ENCODE data around the gene FERD3L.
"Not testable (repeated sequence)": the region's sequence is repeated elsewhere in the genome, so short reads cannot be mapped to it uniquely, and the experiment has no call there.

The FERD3L gene, protein sequence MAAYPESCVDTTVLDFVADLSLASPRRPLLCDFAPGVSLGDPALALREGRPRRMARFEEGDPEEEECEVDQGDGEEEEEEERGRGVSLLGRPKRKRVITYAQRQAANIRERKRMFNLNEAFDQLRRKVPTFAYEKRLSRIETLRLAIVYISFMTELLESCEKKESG

DNA sequence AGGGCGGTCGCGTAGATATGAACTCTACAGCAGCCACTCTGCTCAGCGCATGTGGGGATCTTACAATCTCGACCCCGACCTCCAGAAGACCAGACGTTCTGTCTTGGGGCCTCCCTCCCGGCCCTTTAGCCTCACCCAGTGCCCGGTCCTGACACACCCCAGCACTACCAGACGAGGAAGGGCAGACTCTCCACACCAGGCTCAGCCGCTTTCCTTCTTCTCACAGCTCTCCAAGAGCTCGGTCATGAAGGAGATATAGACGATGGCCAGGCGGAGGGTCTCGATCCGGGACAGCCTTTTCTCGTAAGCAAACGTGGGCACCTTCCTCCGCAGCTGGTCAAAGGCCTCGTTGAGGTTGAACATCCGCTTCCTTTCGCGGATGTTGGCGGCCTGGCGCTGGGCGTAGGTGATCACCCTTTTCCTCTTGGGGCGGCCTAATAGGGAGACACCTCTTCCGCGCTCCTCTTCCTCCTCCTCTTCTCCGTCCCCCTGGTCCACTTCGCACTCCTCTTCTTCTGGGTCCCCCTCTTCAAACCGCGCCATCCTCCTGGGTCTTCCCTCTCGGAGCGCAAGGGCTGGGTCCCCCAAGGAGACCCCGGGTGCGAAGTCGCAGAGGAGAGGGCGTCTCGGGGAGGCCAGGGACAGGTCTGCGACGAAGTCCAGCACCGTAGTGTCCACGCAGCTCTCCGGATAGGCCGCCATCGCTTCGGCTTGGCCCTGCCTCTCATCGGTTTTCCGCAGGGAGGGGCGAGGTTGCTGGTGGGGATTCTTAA, at the start of gene FERD3L:
Gene FERD3L, minus strand, starts transcription at position 761 of the 773 bp plus-strand sequence. Its CDS starts 59 bp downstream, at position 702.
- DNase-seq = no peak

DNA sequence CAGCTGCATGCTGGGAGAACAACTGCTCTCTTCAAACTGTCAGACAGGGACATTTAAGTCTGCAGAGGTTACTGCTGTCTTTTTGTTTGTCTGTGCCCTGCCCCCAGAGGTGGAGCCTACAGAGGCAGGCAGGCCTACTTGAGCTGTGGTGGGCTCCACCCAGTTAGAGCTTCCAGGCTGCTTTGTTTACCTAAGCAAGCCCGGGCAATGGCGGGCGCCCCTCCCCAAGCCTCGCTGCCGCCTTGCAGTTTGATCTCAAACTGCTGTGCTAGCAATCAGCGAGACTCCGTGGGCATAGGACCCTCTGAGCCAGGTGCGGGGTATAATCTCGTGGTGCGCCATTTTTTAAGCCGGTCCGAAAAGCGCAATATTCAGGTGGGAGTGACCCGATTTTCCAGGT, 49.2 kb upstream of the FERD3L start:
- DNase-seq = not testable (repeated sequence)

DNA sequence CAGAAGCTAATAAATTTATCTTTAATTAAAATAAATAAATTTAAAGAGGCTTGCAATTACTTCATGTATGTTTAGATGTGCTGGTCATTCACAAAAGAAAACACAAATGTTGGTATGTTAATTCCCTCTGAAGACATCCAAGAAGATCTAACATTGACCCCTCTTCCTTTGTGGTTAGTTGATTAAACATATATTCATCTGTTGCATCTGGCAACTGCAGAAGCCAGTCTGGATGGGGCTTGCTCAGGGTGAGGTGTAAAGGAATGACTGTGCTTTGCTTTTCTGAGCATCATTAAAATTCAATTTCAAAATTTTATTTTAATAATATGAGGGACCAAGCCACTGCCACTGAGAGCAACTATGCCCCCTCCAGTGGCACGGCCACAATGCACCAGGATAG, 36.4 kb upstream of the FERD3L start:
- no peak for DNase-seq

DNA sequence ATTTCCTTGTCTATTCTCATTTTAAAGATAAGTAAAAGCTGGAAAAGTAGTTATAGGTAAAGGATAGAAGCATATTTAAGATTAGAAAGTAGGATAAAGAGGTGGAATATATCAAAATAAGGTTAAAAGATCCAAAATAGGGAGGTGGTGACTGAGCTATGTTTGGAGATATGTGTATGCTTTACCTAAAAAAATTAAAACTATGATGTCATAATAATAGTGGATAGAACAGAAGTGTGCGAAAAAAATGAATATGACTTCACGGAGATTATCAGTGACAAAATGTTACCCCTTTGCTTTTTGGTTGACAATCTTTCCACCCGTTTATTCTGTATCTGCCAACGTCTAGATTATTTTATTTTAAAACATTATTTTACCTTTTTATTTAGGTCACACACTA, 33.4 kb upstream of the FERD3L start:
- DNase-seq = no peak

DNA sequence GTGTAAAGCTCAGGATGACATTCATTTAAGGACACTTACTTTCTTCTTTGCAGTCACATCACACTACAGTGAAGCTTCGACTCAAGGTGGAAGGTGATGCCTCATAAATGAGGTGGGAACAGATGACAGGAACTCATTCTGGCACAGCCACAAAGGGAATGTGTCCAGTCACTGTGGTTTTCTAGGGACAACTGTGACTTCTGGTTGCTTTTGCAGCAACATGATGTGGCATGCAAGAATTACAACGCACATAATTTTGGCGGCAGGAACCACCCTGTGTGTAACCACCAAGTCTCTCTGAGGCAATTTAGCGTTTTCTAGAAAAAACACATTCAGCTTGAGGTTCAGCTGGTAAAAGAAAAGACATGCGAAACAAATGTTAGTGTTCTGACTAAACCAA, 32.0 kb upstream of the FERD3L start:
- DNase-seq = peak; percentile 60

DNA sequence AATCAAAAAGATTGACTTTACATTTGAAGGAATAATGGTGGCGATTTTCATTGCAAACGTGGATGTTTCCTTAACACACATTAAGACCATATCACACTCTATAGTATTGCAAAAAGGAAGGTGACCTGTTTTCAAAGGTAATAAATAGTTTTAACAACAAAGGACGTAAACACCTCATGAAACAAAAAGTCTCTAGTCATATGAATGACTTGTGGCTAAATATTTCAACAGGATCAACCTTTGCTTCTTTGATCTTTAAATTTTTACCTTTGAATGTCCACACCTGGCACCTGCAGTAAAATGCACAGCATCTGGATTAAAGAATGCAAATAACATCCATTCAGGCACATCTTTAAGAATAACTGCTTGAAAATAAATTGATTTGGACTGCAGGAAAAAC, 30.0 kb upstream of the FERD3L start:
- DNase-seq = no peak

DNA sequence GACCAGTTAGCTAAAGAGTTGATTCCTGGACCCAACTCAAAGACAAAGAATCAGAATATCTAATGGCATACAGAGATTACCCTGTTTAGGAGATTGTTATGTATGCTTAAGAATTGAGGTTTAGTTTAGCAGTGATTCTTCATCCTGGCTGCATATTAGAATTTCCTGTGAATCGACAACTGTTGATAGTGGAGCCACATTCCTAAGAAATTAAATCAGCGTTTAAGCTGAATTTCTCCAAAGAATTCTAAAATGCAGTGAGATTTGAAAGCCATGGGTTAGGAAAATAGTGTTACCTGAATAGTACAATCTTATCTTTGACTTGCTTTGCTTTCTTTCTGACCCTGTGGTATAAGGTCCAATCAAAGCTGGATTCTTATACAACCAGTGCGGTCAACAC, 16.4 kb upstream of the FERD3L start:
- DNase-seq = no peak

DNA sequence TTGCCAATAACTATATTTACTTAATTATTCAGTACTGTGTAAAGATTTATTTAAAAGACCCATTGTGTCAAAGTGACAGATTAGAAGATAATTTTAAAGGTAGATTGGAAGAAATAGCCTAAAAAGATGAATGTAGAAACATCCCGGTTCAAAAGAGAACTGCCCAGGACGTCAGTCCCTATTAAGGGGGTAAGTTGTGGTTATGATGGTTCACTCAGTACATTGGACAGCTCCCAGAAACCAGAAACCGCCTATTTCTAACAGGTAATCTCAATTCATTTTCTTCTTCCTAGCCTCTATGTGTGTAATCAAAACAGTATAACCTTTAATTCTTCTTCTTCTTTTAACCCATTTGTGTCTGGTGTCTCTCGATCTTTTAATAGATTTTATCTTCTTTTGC, 1.5 kb upstream of the FERD3L start:
- DNase-seq = no peak

DNA sequence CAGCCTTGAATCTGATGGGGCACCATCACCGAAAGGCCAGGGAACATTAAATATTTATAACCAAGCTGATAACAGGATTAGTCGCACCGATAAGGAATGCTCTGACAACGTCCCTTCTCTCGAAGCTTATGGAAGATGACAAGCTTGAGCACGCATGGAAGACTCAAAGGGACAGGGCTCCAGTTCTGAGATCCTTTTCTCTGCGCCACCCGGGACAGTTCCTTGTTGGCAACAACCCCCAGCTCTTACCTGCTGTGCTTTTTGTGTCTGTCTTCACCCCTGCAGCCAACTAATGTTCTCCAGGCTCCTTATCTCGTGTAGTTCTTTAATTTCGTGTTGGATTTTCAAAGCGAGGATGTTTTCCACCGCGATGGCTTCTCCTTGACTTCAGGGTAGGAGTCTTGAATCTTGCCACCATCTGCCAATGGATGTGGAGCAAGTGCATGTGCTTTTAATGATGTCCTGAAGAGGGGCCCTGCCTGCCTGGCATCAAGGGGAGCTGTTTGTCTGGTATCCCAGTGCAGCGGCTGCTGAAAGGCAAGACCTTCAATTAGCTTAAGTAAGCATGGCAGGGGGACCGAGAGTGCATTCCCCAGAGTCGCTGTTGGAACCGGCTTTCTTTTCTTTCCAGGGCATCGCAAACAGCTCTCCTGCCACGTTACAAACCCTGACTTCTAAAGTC, 354 bp upstream of the FERD3L start:
- no peak for DNase-seq

DNA sequence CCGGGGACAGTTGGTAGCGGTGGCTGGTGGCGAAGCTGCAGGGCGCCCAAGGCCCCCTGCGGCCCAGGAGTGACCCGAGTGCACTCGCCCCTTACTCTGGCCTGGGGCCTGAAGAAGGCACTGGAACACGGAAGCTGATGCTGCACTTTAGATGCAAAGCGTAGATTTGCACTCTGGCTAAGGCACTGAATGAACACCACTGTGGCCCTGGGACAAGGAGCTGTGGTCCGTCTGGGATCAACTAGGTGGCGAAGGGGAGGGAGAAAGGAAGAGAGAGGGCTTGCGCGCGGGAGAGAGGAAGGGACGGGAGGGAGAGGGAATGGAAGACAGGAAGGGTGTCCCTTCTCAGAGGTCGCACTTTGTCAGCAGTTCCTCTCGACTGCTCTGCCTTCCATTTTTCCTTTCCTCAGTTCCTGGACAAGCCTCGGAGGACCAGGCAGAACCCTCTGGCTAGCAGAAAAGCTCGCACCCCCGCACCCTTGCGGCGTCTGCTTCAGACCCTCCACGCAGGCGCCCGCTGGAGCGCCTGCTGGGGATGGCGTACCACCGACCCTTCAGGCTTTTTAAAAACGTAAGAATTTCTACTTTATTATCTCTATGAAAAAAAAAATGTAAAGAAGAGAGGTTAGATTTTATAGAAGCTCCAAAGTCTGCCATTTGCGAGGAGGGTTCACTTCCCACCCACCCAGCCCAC, 1.2 kb downstream of the FERD3L start:
- DNase-seq = no peak

DNA sequence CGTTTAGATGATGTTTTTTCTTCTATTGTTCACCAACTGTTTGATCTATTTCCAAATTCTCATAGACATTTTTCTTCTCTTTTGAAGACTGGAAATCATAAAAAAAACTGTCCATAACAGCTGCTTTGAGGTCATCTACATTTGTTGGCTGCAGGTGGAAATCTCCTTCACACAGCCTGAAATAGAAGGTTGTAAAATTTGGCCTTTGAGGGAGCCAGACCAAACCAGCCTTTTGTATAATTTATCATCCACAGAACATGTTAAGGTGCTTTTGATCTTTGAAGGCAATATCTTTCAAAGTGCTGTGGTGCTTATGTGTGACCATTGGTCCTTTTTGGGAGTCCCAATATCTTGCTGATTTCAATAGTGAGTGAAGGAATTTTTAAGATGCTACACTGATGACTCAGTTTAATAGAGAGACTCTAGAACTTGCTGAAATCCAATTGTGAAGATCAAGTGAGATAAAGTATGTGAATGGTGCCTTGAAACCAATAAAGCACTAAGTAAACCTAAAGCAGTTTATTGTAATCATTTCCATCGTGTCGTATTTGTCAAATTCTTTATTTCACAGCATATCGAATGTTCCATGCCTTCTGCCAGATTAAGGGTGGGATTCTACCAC, 5.4 kb downstream of the FERD3L start:
- no peak for DNase-seq

DNA sequence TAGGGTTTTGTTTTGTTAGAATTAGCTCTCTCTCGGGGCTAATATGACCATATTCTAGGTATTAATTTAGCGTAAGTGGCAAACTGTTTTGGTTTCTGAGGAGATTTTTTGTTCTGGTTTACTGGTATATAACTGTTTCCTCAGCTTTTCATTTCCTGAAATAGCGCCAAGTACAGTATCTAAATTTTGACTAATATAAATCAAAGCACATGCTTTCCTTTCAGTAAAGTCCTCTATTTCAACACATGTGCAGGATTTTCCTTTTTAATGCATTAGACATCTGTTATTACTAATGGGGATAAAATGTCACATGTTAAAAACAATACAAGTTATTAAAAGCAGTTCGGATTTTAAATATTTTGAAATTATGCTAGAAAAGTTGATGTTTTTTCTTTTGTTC, 11.3 kb downstream of the FERD3L start:
- DNase-seq = no peak

DNA sequence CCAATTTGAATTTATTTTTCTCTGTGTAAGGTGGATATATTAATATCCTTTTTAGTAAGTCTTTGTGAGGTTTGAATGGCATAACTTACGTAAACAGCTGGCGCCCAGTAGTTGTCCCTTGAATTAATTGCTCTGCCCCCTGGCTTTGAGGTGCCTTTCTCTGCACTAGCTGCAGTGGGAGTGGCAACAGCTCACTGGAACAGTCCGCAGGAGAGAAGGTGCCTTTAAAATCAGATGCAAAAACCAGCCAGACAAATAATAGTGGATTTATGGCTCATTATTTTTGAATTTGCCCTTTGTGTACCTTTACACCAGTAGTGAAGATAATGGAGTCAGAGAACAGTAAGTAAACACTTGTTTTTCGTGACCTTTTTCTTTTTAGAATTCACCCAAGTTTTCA, 11.8 kb downstream of the FERD3L start:
- no peak for DNase-seq

DNA sequence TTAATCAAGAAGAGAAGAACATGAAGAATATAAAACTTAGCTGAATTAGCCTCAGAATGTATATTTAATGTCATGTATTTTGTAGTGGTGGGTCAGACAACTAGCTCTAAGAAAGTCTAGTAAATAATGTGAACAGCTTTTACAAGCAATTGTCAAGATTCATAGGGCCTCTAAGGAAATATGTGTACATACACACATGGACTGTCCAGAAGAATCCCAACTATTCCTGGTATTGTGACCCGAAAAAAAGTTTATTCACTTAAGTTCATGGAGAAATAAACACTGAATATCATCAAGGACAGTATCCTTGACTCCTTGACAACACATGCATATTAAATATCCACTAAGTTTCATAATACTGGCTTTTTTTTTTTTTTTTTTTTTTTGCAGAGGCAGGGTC, 16.4 kb downstream of the FERD3L start:
- no peak for DNase-seq

DNA sequence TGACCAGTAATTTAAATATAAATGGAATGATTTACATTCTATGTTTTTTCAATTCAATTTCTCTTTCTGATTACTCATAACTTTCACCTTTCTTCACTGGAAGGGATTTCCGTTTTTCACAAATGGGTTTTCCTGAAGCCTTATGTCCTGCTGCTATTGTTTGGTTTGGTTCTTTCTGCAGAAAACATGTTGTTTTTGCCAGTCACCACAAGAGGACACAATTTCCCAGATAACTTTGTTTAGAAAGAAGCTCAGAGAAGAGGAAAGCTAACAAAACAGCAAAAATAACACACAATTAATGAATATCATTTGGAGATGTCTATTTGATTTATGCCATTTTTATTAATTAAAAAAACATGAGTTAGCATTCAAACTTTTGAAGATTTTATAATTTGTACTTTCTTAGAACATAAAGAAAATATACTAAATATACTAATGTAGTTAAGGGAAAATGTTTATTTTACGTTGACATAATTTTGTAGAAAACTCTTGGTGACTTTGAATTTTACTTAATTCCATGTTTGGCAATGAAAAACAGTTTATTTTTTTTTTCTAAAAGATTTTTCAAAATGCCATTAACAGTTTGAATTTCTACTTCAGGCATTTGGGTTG, 23.1 kb downstream of the FERD3L start:
- no peak for DNase-seq

DNA sequence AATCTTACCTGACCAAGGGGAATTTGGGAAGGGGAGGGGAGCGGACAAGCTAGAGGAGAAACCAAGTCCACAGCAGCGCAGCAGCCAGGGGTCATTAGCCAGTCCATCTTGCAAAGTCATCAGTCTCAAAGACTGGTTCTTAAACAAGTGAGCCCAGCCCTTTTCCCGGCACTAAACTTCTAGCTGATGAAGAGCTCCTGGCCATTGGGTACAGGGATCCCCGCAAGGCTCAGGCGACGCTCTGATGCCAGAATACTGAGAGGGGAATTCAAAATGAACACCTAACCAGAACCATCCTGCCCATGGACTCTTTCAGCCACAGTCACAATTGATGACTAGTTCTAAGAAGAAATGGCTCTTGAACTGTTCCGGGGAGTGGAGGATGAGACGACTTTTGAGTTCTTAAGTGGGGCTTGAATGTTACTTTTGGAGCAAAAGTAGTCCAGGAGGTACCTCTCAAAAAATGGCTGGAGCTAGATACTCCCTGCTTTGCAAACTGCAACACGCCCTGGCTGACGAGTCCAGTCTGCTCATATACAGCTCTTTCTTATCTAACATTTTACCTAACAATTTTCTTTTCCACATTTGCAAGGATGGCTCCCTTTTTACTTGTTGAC, 25.2 kb downstream of the FERD3L start:
- no peak for DNase-seq

DNA sequence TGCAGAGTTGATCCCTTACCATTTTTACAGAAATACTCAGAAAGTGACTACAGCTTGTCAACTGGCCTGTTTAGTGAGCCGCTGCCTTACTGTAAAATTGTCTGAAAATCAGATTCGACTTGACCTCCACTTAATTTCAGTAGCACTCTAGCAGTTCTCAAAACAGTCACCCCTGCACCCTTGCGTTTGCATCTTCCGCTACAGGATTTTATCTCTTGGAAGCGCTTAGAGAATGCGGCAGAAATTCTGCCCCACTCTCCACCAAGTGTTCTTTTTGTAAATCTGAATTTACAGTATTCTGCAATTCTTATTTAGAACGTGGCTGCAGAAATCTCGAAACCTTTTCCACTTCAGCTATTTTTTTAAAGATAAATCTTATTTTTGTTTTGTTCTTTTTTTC, 25.8 kb downstream of the FERD3L start:
- no peak for DNase-seq

DNA sequence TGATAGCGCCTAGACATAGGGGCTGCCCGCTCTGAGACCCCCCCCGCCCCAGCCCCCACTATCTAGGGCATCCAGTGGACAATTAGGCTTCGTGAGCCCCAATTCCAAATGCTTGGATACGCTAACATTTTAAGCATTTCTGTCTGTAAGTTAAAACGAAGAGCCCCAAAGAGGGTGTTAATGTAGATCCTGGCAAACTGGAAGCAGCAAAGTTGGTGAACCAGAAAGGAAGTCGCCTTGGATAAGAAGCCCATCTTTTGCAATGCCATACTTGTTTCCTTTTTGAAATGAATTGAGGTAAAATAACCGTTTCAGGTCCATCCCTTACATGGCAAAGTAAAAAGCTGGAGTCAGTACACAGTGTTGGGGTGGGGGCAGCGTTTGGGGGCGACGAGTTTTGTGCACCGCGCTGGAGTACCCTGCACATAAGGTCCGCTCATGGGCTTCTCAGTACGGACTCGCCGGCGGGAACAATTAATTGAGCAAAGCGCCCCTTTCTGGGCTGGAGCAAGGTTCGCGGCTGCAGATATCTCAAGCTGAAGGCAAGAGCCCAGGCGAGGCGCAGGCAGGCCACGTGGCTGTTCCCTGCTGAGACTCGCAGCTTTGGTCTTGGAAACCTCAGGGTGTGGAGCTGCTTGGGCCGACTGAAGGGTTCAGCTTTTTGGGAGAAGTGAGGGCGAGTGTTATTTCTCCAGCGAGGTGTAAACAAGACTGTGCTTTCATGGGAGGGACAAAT, 26.4 kb downstream of the FERD3L start:
- DNase-seq = peak; percentile 30

DNA sequence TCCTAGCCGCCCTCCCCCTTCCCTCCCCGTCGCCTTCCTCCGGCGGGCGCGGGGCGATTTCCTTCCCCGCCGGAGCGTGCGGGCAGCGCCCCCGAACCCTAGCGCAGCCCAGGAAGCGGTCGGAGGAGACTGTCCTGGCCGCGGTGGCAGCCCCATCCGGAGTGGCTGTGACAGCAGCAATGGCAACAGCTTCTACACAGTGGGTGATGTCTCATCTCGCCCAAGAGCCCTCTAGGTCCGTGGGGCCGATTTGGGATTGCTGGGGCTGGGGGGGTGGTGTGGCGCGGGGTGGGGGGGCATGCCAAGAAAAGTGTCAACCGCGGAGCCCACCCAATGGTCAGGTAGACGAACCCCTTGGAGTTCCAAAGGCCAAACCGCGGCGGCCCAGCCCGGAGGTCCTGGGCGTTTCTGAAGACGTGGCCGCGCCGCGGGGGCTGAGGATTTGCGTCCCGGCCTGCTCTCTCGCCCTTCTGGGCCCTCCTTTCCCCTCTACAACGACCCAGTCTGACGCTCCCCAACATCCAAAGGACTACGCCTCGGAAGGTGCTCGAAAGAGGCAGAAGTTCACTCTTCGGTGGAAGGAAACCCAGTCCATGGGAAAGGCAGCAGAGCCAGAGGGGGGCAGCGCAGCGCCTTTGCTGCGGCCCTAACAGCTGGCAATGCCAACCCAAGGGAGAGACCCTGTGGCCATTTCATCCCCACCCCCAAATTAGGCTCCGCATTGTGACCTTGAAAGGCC, 27.2 kb downstream of the FERD3L start:
- DNase-seq = peak; percentile 59

DNA sequence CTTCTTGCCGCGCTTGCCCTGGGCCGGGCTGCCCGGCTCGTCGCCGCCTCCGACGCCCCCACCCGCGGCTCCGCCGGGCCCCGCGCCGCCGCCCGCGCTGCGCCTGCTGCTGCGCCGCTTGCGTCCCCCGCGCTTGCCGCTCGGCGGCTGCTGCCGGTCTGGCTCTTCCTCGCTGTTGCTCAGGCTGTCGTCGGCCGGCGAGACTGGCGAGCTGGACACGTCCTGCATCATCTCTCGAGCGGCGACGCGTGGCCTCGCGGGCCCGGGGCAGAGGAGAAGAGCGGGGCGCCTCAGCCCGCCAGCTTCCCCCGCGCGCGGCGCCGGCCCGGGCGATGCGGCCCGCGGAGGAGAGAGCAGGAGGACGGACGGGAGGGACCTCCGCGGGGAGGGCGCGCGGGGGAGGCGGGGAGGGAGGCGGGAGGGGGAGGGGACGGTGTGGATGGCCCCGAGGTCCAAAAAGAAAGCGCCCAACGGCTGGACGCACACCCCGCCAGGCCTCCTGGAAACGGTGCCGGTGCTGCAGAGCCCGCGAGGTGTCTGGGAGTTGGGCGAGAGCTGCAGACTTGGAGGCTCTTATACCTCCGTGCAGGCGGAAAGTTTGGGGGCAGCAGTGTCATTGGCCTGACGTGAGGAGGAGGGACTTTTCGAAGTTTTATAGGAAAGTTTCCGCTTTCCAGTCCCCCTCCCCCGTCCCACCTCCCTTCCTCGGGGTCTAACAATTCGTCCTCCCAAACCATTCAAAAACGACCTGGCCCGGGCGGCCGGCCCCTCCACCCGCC, 27.9 kb downstream of the FERD3L start, which contains the start of gene TWIST1:
Gene TWIST1, minus strand, starts transcription at position 546 of the 779 bp plus-strand sequence. Its CDS starts 315 bp downstream, at position 231.
- peak; percentile 94 for DNase-seq
